ENCODE results near the gene MFSD6.

DNA sequence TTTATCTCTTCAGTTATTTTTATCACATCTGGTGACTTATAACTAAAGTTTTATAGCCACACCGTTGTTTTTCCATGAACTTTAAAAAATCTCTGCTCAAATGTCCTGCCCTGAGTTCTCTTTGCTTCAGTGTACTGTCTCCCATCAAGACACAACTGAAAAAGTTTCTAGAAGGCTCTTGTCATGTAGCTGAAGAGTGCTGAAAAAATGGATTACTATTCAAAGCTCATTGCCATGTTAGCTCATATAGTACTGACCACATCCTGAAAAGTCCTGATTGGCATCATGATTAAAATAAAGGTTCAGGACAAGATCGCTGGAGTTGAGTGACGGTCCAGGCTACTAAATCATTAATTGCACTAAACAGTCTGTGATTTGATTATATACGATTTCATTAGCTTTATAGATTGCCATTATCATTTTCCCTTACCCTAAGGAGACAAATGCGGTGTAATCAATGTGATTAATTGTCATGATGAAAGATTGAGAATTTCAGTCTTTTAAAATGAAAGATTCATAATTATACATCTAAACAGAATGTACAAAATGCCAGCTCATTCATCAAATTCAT is 62.2 kb downstream of the MFSD6 start:
- TF ChIP-seq REST (IDR thresholded peaks at IDR 0.05; ENCODE audit: low read depth) (no peak), NFIC (IDR thresholded peaks at IDR 0.05) (no peak), RAD21 (IDR thresholded peaks at IDR 0.05; ENCODE audit: low read depth) (no peak), EP300 (IDR thresholded peaks at IDR 0.05; ENCODE audit: borderline replicate concordance) (no peak), TEAD4 (IDR thresholded peaks at IDR 0.05) (no peak), YY1 (IDR thresholded peaks at IDR 0.05; ENCODE audit: low read depth) (no peak), FOXM1 (IDR thresholded peaks at IDR 0.05; ENCODE audit: borderline replicate concordance, low read depth) (no peak)
- TF ChIP-seq, protein P1, sequence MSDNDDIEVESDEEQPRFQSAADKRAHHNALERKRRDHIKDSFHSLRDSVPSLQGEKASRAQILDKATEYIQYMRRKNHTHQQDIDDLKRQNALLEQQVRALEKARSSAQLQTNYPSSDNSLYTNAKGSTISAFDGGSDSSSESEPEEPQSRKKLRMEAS (IDR thresholded peaks at IDR 0.05) = no peak

Measured in Ishikawa (cell line).